Measurements from ENCODE around the gene OR10H4.
"Not testable (repeated sequence)": the region's sequence is repeated elsewhere in the genome, so short reads cannot be mapped to it uniquely, and the experiment has no call there.

Gene OR10H4
- total RNA-seq: 0 reads per million in 2 donors

DNA sequence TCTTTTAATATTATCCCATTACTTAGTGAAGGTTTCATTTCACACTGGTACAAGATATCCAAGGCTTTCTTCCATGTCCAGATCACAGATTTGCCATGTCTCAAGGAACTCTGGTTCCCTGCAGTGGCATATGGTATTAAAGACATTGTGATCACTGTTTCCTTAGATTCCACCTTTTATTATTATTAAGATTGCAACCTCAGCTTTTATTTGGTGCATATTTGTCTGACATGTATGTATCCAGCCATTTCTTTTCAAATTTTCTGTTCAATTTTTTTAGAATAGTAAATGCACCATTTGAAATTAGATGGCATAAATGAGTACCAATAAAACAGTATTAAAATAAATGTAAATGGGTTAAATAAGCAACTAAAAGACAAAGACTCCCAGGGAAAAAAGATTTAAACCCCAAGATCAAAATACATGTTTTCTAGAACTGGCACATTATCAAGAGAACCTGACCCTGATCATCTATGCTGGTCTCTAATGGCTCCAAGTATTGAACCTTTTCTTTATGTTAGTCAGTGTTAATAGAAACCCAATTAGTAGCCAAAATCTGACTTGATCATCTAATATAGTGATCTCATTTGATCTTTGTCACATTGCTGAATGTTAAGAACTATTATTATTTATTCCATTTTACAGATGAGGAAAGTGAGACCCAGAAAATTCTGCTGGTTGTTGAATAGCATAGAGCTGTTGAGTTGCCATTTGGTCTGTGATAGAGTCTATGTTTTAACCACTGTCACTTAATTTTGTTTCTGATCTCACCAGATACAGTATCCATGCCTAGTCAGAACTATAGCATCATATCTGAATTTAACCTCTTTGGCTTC lies at the start of gene OR10H4:
Gene OR10H4 (plus strand): TSS at position 786 of the 836 bp plus-strand sequence. CDS start 0 bp downstream, at position 786.
- no peak for DNase-seq

GRCh38 chr19:15899561-15899960 lies 49.2 kb upstream of the OR10H4 start:
- DNase-seq: not testable (repeated sequence)

DNA sequence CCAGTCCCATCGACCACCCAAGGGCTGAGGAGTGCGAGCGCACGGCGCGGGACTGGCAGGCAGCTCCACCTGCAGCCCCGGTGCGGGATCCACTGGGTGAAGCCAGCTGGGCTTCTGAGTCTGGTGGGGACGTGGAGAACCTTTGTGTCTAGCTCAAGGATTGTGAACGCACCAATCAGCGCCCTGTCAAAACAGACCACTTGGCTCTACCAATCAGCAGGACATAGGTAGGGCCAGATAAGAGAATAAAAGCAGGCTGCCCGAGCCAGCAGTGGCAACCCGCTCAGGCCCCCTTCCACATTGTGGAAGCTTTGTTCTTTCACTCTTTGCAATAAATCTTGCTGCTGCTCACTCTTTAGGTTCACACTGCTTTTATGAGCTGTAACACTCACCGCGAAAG lies 48.8 kb upstream of the OR10H4 start:
- not testable (repeated sequence) for DNase-seq

DNA sequence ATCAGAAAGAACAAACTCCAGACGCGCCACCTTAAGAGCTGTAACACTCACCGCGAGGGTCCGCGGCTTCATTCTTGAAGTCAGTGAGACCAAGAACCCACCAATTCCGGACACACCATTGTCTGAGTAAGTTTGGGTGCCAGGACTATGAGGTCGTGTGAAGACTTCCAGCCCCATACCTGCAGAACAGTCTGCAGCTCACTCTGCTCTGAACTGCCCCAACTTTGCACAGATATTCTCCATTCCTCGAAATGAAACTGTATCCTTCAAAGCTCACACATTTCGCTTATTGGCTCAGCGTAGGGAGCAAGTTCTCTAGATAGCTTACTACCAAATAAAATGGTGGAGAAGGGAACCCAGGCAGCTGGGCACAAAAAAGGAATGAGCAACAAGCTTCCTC lies 48.3 kb upstream of the OR10H4 start:
- no peak for DNase-seq

DNA sequence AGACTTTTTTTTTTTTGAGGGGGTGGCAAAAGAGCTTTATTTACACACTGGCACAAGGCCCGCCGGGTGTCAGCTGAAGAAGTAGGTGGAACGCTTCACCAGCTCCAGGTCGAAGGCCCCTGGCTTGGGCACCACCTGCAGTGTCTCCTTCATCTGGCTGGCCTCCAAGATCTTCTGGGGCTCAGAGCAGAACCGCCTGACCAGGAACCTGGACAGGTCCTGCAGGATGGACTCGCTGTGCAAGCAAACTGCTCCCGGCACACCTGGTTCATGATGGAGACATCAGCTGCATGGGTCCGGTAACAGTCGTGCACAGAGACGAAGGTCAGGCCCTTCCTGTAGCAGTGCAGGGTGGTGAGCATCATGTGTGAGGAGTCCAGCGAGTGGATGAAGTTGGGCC lies 46.6 kb upstream of the OR10H4 start:
- DNase-seq: no peak

GRCh38 chr19:15902898-15903297 lies 45.9 kb upstream of the OR10H4 start:
- DNase-seq: not testable (repeated sequence)

GRCh38 chr19:15905026-15905425 lies 43.8 kb upstream of the OR10H4 start:
- no peak for DNase-seq

DNA sequence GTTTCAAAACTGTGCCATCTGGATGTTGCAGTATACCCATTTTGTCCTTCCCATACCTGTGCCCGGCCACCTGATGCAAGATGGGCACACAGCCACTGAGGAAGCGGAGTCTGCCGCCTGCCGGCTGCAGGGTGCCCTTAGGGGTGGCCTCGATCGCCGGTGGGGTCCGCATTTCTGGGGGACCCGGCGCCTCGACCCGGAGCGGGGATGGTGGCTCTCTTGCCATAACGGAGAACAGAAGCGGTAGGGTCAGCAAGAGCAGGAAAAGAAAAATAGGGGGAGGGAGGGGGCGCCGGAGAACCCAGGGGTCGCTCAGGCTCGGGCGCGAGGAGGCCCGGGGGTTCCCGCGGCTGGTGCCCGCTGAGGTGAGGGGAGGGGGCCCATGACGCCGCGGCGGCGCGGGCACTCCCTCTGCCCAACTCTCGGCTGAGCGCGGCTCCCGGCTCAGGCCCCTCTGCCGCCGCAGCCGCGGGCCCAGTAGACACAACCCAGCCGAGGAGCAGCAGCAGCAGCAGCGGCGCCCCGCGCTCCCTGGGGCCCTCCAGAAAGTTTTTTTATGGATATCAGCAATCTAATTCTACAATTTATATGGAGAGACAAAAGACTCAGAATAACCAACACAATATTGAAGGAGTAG lies 37.1 kb upstream of the OR10H4 start:
- no peak for DNase-seq

GRCh38 chr19:15913384-15913783 lies 35.4 kb upstream of the OR10H4 start:
- no peak for DNase-seq

DNA sequence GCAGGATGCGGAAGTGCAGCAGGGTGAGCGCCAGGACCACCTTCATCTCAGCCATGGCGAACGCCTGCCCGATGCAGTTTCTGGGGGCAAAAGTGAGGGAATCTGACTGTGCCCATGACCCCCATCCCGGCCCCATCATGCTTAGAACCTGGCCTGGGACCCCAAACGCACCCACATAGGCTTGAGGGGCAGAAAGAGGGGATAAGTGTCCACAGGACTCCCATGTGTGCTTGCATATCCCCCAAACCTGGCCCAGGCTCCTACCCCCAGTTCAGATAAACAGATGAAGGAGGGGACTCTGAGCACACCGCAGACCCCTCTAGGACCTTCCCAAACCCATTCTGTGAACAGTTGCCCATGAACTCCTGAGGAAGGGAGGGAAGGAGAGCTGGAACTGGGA lies 35.0 kb upstream of the OR10H4 start:
- no peak for DNase-seq

DNA sequence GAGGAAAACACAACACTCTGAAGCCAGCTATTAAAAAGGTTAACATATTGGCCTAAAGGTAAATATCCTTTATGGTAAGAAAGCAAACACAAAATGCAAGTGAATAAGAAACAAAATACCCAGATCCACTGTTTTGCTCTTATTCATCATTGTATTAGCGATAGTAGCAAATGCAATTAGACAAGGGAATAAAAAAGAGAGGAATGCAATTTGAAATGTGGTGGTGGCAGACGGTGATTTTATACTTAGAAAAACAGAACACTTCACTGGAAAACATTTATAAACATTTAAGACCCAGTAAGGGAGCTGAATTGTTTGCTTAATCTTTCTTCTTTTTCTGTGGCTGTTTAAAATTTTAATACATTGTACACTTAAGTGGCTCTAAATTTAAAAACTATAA lies 33.7 kb upstream of the OR10H4 start:
- no peak for DNase-seq

- no peak for DNase-seq
Measured at GRCh38 chr19:15919243-15919642, 29.6 kb upstream of the OR10H4 start.

- DNase-seq: no peak
Measured at GRCh38 chr19:15922021-15922420, 26.8 kb upstream of the OR10H4 start.

DNA sequence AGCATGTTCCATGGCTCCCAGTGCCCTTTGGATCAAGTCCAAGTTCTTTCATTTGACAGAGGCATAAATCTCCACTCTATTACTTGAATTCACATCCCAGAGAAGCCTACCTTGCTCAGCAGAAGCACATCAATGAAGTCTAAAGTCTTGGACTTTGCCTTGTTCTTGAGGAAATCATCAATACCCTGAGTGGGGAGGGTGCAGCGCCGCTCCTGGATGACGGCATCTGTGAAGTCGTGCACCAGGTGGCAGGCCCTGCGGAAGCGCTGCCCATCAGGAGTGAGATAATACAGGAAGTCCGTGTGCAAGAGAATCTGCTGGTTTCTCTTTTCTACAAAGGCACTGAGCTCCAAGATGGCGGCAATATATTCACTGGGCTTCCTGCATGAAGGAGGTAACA lies 25.1 kb upstream of the OR10H4 start:
- no peak for DNase-seq

- no peak for DNase-seq
Measured at GRCh38 chr19:15926484-15926883, 22.3 kb upstream of the OR10H4 start.

GRCh38 chr19:15928321-15928720 lies 20.5 kb upstream of the OR10H4 start:
- no peak for DNase-seq

GRCh38 chr19:15933761-15934331 lies 15.0 kb upstream of the OR10H4 start:
- DNase-seq: peak in 1 of 5 experiments; percentile 15

DNA sequence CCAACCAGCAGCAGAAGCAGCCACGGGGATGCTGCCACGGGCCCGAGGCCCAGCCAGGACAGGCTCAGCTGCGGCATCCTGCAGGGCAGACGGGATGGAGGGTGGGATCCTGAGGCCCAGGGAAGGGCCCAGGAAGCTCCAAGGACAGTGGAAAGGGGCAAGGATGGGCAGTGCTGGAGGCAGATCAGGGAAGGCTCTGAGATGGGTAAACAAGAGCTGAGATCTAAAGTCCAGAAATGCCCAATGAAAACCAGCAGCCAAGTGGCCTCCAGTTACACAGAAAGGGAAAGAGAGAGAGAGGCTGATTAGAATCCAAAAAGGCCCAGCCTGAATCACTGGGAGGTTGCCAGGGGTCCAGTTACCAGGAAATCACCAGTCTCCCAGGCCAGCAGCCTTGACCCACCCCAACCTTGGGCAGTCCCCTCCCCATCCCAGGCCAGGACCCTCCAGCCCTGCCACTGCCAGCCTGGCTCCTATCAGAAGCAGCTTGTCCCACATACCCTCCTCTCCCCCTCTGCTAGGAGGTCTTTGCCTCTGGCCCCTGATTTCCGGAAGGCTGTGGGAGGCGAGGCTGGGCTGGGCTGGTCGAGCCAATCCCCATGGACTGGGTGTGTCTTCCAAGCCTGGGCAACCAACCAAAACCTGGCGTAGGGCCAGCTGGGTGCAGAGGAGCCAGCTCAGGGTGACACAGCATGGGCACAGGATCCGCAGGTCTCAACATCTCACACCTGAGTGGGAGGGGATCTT lies 14.3 kb upstream of the OR10H4 start, which contains the start of gene CYP4F11:
Gene CYP4F11 (minus strand): TSS at position 198 of the 747 bp plus-strand sequence. CDS start 121 bp downstream, at position 77.
- no peak for DNase-seq

GRCh38 chr19:15935167-15935702 lies 13.6 kb upstream of the OR10H4 start:
- DNase-seq: no peak

DNA sequence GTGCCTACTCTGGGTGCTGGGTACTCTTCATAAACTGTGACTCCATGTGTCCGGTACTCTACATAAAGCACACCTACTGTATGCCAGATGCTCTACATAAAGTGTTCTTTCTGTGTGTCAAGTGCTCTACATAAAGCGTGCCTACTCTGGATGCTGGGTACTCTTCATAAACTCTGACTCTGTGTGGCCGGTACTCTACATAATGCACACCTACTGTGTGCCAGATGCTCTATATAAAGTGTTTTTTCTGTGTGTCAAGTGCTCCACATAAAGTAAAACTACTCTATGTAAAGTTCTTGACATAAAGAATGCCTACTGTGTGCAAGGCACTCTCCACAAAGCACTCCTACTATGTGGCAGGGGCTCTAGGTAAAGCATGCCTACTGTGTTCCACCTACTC lies 12.6 kb upstream of the OR10H4 start:
- no peak for DNase-seq

- no peak for DNase-seq
Measured at GRCh38 chr19:15936950-15937349, 11.9 kb upstream of the OR10H4 start.

- no peak for DNase-seq
Measured at GRCh38 chr19:15937771-15938170, 11.0 kb upstream of the OR10H4 start.

DNA sequence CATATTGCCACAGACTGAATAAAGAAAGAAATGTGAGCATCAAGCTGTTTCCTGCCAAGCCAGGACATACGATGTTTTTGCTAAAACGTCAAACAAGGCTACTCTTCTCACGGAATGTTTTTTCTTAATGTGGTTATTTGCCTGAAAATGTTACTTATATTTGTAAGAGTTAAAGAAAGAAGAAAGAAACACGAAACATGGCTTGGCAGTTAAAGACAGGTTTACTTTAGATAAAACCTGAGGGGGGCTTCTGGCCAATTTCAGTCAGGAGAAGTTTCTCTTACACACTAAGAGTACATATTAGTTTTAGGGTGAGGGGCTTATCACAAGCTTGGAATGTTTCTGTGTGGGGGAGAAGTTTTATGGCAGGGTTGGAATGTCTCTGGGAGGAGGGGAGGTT lies 4.4 kb upstream of the OR10H4 start:
- DNase-seq: no peak

Measured in T-helper 2 cell (primary cell).